Measurements from ENCODE around the gene ABCF1. TPM values are rescaled to one million over a fixed set of nuclear protein-coding genes. Genes with fewer than 3 reads are reported as not detected.

The ABCF1 gene
- polyA plus RNA-seq, 3 donors, result 7.5 to 19.8 (median 14.6) TPM

DNA sequence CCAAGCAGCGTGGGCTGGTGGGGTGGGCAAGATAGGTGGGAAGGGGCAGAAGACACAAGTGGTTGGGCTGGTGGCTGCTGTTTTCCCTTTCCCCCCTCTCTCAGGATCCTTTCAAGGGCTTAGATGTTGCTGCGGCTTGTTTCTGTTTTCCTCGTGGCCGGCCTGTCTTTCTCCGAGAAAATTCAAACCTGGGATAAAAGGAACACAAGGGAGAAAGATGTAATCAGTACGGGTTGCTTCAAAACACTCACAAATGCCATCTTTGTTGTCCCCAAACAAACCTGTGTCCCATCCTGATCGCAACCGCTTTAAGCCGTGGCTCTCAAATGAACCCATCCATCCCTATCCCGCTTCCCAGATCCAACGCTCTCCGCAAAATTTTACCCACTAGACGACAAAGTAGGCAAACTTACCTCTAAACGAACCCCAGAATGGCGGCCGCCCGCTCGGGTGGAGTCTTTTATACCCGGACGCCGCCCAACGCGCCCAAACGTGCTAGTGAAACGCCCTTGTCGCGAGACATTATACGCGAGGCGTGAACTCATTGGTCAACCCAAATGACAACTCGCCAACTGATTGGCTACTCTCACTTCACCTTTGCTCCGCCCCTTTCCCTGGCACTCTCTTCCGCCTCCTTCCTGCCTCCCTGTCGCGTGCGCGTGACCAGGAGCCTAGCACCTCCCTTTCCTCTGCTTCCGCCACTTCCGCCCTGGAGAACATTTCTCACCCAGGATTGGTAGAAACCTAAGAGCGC is 45.7 kb downstream of the ABCF1 start, which contains the start of gene PPP1R10:
Gene PPP1R10 (minus strand): TSS at position 433 of the 754 bp plus-strand sequence. CDS start 7,299 bp downstream, outside the sequence.
- peaks cover 41 to 57% of the 10 kb centered on the region in 2 donors for H3K36me3 Mint-ChIP-seq
- DNase-seq, result peak; percentile 100
- H3K27me3 Mint-ChIP-seq (ENCODE audit: low read depth in 3 of 3), result peaks cover 0 to 5% (median 1%) of the 10 kb centered on the region in 3 donors
- Histone ChIP-seq H3K4me3 (replicated peaks in 1 of 3; ENCODE audit: low read depth in 2 of 3, low read length in 3 of 3) (peak within 1 kb of the TSS; percentile 83 to 100 (median 90)), H3K36me3 (replicated peaks in 1 of 2; ENCODE audit: control insufficient read depth in 1 of 2, insufficient read depth in 2 of 2, low read length in 2 of 2) (peaks cover 17 to 34% of the 10 kb centered on the region in 2 donors), H3K4me1 (ENCODE audit: control insufficient read depth in 1 of 2, insufficient read depth in 2 of 2, low read length in 2 of 2) (peaks cover 27 to 39% of the 10 kb centered on the region in 2 donors), H3K27ac (ENCODE audit: low read depth in 1 of 2, low read length in 2 of 2) (peak within 1 kb of the TSS; percentile 91 to 99), H3K79me2 (ENCODE audit: insufficient read depth, low read length) (peaks cover 77% of the 10 kb centered on the region), H4K20me1 (ENCODE audit: insufficient read depth, low read length) (peaks cover 43% of the 10 kb centered on the region), H3K4me2 (replicated peaks; ENCODE audit: extremely low read depth, low read length, poor library complexity, severe bottlenecking) (peak within 1 kb of the TSS; percentile 89), H2AFZ (ENCODE audit: insufficient read depth, low read depth, low read length, poor library complexity, severe bottlenecking) (peak within 1 kb of the TSS; percentile 87), H3K27me3 (ENCODE audit: control insufficient read depth in 2 of 2, insufficient read depth in 2 of 2, low read length in 2 of 2) (no peaks in the 10 kb centered on the region), H3K9ac (ENCODE audit: insufficient read depth, low read length, poor library complexity, severe bottlenecking) (peak within 1 kb of the TSS; percentile 98), H3K9me3 (replicated peaks in 1 of 2; ENCODE audit: control insufficient read depth in 1 of 2, insufficient read depth in 1 of 2, low read length in 2 of 2) (no peaks in the 10 kb centered on the region)
- H3K27ac Mint-ChIP-seq, result peak within 1 kb of the TSS; percentile 99 to 100 (median 99)
- 0% methylated on average over 35 of the region's 40 CpGs for WGBS (ENCODE audit: insufficient coverage)
- peaks cover 0 to 9% (median 5%) of the 10 kb centered on the region in 7 donors for H3K9me3 Mint-ChIP-seq
- intact Hi-C loops (cut with micrococcal nuclease), result loop anchor here (2.0 to 5.0 kb wide), 8 partner anchors 46 to 130 kb away; partner anchors contain the start of genes GNL1 (in 2 of the 2), PRR3 (in 2 of the 2), ABCF1 (in 1 of the 2) and DHX16 (in 1 of the 2)
- peak within 1 kb of the TSS; percentile 99 to 100 for H3K4me3 Mint-ChIP-seq
- peaks cover 31% of the 10 kb centered on the region for H3K4me1 Mint-ChIP-seq
- TF ChIP-seq, protein P1, sequence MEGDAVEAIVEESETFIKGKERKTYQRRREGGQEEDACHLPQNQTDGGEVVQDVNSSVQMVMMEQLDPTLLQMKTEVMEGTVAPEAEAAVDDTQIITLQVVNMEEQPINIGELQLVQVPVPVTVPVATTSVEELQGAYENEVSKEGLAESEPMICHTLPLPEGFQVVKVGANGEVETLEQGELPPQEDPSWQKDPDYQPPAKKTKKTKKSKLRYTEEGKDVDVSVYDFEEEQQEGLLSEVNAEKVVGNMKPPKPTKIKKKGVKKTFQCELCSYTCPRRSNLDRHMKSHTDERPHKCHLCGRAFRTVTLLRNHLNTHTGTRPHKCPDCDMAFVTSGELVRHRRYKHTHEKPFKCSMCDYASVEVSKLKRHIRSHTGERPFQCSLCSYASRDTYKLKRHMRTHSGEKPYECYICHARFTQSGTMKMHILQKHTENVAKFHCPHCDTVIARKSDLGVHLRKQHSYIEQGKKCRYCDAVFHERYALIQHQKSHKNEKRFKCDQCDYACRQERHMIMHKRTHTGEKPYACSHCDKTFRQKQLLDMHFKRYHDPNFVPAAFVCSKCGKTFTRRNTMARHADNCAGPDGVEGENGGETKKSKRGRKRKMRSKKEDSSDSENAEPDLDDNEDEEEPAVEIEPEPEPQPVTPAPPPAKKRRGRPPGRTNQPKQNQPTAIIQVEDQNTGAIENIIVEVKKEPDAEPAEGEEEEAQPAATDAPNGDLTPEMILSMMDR (IDR thresholded peaks at IDR 0.05), result no peak

DNA sequence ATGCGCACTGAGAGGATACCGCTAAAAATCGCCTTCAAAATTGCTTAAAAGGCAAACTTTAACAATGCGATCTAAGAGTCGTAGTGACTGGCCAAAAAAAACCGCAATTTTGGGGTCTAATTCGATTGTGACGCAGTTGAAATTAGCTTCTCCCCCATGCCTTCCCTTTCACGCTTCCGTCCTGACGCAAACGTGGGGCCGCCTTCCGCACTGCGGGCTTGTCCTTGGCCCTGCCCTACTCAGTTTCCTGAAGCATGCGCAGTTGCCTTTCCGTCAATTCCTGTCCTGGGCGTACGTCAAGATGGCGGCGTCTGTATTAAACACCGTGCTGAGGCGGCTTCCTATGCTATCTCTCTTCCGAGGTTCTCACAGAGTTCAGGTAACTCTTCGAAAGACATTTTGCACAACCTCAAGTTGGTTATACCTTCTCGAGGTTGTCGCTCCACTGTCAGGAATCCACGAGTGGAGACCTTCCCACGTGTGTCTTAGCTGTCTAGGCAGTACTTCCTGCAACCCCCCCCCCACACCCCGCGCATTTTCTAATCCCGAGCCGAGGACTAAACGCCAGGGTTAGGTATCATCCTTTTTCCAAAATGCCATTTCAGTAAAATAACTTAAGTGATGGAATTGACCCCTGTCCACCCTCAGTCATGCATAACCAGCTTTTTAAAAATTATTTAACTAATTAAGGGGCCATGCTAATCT is 46.5 kb downstream of the ABCF1 start, which contains the start of gene MRPS18B:
Gene MRPS18B (plus strand): TSS at position 276 of the 705 bp plus-strand sequence. CDS start 26 bp downstream, at position 302.
- H3K27ac ChIP-seq (ENCODE audit: low read depth in 1 of 2, low read length in 2 of 2), result peak within 1 kb of the TSS; percentile 91 to 99
- peak within 1 kb of the TSS; percentile 87 for H2AFZ ChIP-seq (ENCODE audit: insufficient read depth, low read depth, low read length, poor library complexity, severe bottlenecking)
- H3K4me1 Mint-ChIP-seq, result peaks cover 27% of the 10 kb centered on the region
- no peaks in the 10 kb centered on the region for H3K27me3 ChIP-seq (ENCODE audit: control insufficient read depth in 2 of 2, insufficient read depth in 2 of 2, low read length in 2 of 2)
- H3K4me3 ChIP-seq (replicated peaks in 1 of 3; ENCODE audit: low read depth in 2 of 3, low read length in 3 of 3), result peak within 1 kb of the TSS; percentile 83 to 100 (median 90)
- peak; percentile 96 to 99 (median 99) for DNase-seq
- peaks cover 74% of the 10 kb centered on the region for H3K79me2 ChIP-seq (ENCODE audit: insufficient read depth, low read length)
- H3K27me3 Mint-ChIP-seq (ENCODE audit: low read depth in 3 of 3), result peaks cover 0 to 5% (median 1%) of the 10 kb centered on the region in 3 donors
- H3K36me3 Mint-ChIP-seq, result peaks cover 45 to 65% of the 10 kb centered on the region in 2 donors
- H3K9ac ChIP-seq (ENCODE audit: insufficient read depth, low read length, poor library complexity, severe bottlenecking), result peak within 1 kb of the TSS; percentile 98
- intact Hi-C loops (cut with micrococcal nuclease), result loop anchor here (2.0 to 5.0 kb wide), 8 partner anchors 47 to 130 kb away; partner anchors contain the start of genes GNL1 (in 2 of the 2), PRR3 (in 2 of the 2), ABCF1 (in 1 of the 2) and DHX16 (in 1 of the 2)
- TF ChIP-seq, protein P1 (IDR thresholded peaks at IDR 0.05), result no peak
- H3K4me2 ChIP-seq (replicated peaks; ENCODE audit: extremely low read depth, low read length, poor library complexity, severe bottlenecking), result peak within 1 kb of the TSS; percentile 89
- H4K20me1 ChIP-seq (ENCODE audit: insufficient read depth, low read length), result peaks cover 35% of the 10 kb centered on the region
- peak within 1 kb of the TSS; percentile 99 to 100 (median 99) for H3K27ac Mint-ChIP-seq
- WGBS (ENCODE audit: insufficient coverage), result under 1% methylated on average over 29 of the region's 34 CpGs
- no peaks in the 10 kb centered on the region for H3K9me3 ChIP-seq (replicated peaks in 1 of 2; ENCODE audit: control insufficient read depth in 1 of 2, insufficient read depth in 1 of 2, low read length in 2 of 2)
- H3K36me3 ChIP-seq (replicated peaks in 1 of 2; ENCODE audit: control insufficient read depth in 1 of 2, insufficient read depth in 2 of 2, low read length in 2 of 2), result peaks cover 23 to 41% of the 10 kb centered on the region in 2 donors
- H3K4me3 Mint-ChIP-seq, result peak within 1 kb of the TSS; percentile 99 to 100
- H3K9me3 Mint-ChIP-seq, result peaks cover 0 to 9% (median 5%) of the 10 kb centered on the region in 7 donors
- H3K4me1 ChIP-seq (ENCODE audit: control insufficient read depth in 1 of 2, insufficient read depth in 2 of 2, low read length in 2 of 2), result peaks cover 27 to 32% of the 10 kb centered on the region in 2 donors

All from CD14-positive monocyte (primary cell).